ENCODE measurements around the gene SRRM4. TPM values are rescaled to one million over a fixed set of nuclear protein-coding genes. Genes with fewer than 3 reads are reported as not detected.
A peak's percentile ranks its signal among the peaks of the same experiment; 100 is the strongest.

The SRRM4 gene
- total and polyA plus RNA-seq, 3 donors from 2014 or later: 0.37 to 1.4 (median 0.79) TPM

GRCh38 chr12:119171291-119171690, 189.9 kb downstream of the SRRM4 start:
- Histone ChIP-seq H3K27ac (no peak overlapping the region), H3K36me3 (ENCODE audit: low read depth, missing control alignments) (no peaks in the 10 kb centered on the region), H3K4me1 (no peaks in the 10 kb centered on the region), H3K4me3 (no peak overlapping the region), H3K9me3 (no peaks in the 10 kb centered on the region), H3K27me3 (no peaks in the 10 kb centered on the region)
- intact Hi-C loops (cut with DNase I; ENCODE audit: low total_unique reads): no loop called here
- 63 to 70% methylated on average over 5 of the region's 5 CpGs for WGBS, 2 donors
- TF ChIP-seq POLR2A (IDR thresholded peaks at IDR 0.05) (no peak), CTCF (IDR thresholded peaks at IDR 0.05) (no peak)
- no peak for DNase-seq

- intact Hi-C loops (cut with DNase I; ENCODE audit: low total_unique reads): no loop called here
These were observed 190.5 kb downstream of the SRRM4 start for GRCh38 chr12:119171691-119172425.

GRCh38 chr12:119175081-119175480, 193.7 kb downstream of the SRRM4 start:
- H3K4me1 ChIP-seq: peaks cover 9% of the 10 kb centered on the region
- no peak for DNase-seq
- H3K27ac ChIP-seq: no peak overlapping the region
- intact Hi-C loops (cut with DNase I; ENCODE audit: low total_unique reads): no loop called here
- no peak overlapping the region for H3K4me3 ChIP-seq
- H3K9me3 ChIP-seq: no peaks in the 10 kb centered on the region
- TF ChIP-seq POLR2A (IDR thresholded peaks at IDR 0.05) (no peak), CTCF (IDR thresholded peaks at IDR 0.05) (no peak)
- no peaks in the 10 kb centered on the region for H3K27me3 ChIP-seq
- 80 to 96% methylated on average over 3 to 5 of the region's 5 CpGs for WGBS, 2 donors
- H3K36me3 ChIP-seq (ENCODE audit: low read depth, missing control alignments): no peaks in the 10 kb centered on the region

More at GRCh38 chr12:119171691-119172425, 190.5 kb downstream of the SRRM4 start:
- Histone ChIP-seq H3K4me3 (no peak overlapping the region), H3K36me3 (ENCODE audit: low read depth, missing control alignments) (no peaks in the 10 kb centered on the region), H3K27ac (no peak overlapping the region), H3K4me1 (no peaks in the 10 kb centered on the region), H3K9me3 (no peaks in the 10 kb centered on the region), H3K27me3 (no peaks in the 10 kb centered on the region)
- no peak for TF ChIP-seq CTCF (IDR thresholded peaks at IDR 0.05)
- no peak for TF ChIP-seq POLR2A (IDR thresholded peaks at IDR 0.05)
- no peak for DNase-seq
- 67 to 79% methylated on average over 15 of the region's 15 CpGs for whole genome bisulfite sequencing, 2 donors

DNA sequence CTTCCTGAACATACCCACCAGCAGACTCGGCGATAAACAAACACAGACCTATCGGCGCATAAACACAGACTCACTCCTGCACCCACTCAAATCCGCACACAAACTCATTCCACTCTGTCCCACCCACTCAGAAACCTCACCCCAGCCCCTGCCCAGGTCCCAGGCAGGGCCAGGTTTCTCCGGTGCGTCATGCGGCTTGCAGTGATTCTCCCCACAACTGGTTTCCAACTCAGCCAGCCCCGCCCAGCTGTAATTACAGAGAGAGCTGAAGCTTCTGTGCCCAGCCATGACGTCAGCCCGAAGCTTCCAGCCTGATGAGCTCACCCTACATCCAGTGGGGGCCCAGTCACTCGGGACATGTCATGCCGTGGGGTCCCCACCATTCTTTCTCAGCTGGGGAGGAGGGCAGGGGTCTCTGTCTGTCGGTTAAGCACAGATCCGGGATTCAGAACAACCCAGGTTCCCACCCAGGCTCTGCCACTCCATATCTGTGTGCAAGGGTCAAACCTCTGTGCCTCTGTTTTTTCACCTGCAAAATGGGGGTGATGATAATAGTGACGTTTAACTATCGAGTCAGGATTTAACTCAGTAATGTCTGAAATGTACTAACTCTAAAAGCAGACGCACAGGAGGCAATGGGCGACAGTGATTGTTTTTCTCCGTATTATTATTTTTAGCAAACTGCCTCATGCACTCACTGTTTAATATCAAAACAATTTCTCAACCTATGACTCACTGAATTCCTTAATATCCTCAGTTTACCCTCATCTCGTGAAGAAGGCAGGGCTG, 195.1 kb downstream of the SRRM4 start:
- Histone ChIP-seq H3K4me1 (peaks cover 9% of the 10 kb centered on the region), H3K27me3 (no peaks in the 10 kb centered on the region), H3K9me3 (no peaks in the 10 kb centered on the region), H3K36me3 (ENCODE audit: low read depth, missing control alignments) (no peaks in the 10 kb centered on the region), H3K27ac (no peak overlapping the region), H3K4me3 (no peak overlapping the region)
- WGBS, 2 donors: 33 to 46% methylated on average over 20 to 21 of the region's 21 CpGs
- intact Hi-C loops (cut with DNase I; ENCODE audit: low total_unique reads): no loop called here
- DNase-seq: peak; percentile 81
- TF ChIP-seq CTCF (IDR thresholded peaks at IDR 0.05) (no peak), POLR2A (IDR thresholded peaks at IDR 0.05) (no peak)

Data from testis (tissue), 3 donors.